Activated CD4-positive, alpha-beta T cell treated with anti-CD3 and anti-CD28 coated beads for 48 hours (primary cell): ENCODE measurements around the gene SLC1A2.

ENCODE experiments used
- DNase-seq: peaks from one replicate; pipeline ENCODE4 v3.0.0-alpha.2; 2020

The SLC1A2 gene

DNA sequence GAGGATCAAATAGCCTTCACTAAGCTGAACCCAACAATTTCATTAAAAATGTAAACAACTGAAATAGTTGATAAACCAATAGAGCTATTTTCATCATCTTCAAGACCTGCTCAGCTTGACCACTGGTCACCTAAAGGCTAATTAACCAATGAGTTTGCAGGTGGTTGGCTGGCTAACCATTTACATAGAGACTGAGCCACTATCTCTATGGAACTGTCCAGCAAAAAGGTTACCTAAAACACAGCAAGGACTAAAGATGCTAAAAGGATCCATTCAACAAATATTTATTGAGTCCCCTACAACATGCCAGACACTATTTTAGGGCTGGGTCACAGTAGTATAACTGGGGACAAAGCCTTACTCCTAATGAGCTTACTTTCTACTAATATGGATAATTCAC, 156.6 kb downstream of the SLC1A2 start:
- no peak for DNase-seq

DNA sequence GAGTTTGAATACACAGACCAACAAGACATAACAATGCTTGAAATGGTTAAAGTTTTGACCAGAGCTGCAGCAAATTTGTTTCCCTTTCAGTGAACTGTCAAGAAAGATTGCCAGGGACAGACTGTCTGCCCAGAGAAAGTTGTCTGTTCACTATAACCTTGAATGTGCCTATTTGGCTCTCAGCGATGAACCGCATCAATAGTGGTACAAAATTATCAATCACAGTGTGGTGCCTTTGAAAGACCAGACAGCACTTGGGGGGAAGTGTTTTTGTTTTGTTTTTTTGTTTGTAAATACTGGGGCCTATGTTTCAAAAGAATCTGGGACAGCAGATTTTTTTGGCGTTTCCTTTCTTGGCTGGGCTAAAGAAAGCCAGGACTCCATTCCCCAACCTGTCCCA, 157.3 kb downstream of the SLC1A2 start:
- DNase-seq = no peak

DNA sequence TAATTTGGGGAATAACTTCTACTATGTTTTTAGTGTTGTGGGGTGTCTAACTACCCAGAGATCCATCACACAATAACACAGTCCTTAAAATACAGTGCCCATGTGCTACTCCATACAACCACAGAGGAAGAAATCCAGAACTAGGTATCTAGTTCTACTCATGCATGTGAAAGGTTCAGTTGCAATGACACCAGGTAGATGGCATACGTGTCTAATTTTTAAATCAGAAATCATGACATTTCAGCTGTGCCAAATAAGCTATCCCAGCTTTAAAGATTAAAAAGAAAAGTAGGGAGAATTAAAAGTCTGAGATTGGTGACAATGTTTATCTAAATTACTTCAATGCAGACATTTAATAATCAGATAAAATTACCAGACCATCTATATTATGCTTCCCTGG, 158.2 kb downstream of the SLC1A2 start:
- DNase-seq = no peak

DNA sequence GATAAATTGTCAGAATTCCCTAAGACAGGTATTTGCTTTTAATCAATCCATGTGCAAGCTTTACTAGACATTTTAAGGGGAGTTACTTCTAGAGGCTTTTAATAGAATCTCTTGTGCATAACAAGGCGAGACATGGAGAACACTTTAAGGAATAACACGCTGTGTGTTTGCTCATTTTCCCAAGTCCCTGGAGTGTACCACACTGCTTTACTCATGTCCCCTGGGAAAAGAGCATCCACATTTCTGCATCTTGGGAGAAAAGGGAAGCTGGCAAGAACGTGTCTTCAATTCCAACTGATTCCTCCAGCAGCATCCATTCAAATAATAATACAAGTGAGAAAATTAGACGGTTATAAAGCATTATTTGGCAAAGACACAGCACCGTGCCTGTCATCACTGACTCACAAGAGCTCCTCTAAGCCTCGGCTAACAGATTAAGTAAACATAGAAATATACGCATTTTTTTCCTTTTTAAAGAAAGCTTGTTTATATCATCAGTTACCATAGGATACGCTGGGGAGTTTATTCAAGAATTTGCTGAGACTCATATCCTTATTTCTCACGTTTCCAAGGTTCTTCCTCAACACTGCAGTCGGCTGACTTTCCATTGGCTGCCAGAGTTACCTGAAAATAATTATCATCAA, 158.9 kb downstream of the SLC1A2 start:
- no peak for DNase-seq

- DNase-seq = no peak
Measured at GRCh38 chr11:35259529-35259928, 159.8 kb downstream of the SLC1A2 start.

DNA sequence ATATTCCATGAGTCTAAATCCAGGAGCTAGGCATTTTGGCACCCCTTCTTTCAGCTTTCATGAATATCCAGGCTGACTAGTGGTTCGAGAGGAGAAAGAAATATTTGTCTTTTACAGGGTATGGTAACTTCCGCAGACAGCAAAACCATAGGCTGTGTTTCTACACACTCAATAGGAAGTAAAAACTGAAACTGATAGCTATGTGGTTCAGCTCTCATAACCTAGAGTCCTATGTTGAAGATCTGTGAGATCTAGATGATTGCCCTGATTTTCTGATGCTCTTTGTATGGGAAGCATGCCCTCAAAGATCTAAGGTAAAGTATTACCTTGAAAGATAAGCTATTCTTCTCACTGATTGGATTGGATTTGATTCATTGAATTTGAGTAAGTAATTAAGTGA, 162.1 kb downstream of the SLC1A2 start:
- no peak for DNase-seq

DNA sequence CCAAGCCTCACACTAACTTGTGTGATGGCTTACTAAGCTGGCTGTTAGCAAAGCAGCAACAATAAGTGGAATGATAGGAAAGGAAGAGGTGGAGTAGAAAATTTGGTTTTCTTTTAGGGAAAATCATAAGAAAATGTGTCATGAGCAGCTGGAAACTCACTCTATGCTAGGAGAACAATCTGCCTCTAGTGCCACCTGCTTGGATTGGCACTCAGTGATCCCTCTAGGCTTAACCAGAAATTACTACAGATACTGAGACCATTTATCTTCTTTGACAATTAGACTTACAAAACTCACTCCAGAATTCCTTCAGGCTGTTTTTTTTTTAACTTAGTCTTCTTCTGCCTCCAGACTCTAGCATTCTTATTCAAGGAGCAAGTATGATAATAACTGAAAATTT, 163.1 kb downstream of the SLC1A2 start:
- DNase-seq = no peak

DNA sequence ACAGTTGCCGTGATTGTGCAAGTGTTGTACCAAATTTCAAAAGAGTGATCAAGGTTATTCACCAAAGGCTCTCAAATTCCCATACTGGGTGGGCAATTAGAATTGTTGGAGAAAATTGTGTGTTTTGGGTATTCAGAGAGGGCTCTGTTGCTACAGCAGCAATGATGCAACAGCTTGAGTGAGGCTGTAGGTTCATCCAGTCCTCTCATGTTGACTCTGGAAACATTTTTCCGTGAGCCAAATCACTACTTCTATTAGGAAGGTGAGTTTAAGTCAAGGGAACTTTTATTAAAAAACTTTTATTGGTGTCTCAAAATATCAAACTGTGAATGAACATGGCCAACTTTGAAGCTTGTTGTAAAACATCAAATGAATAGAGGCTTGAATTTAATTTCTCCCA, 163.8 kb downstream of the SLC1A2 start:
- no peak for DNase-seq

- DNase-seq = no peak
Measured at GRCh38 chr11:35253237-35253636, 166.1 kb downstream of the SLC1A2 start.

DNA sequence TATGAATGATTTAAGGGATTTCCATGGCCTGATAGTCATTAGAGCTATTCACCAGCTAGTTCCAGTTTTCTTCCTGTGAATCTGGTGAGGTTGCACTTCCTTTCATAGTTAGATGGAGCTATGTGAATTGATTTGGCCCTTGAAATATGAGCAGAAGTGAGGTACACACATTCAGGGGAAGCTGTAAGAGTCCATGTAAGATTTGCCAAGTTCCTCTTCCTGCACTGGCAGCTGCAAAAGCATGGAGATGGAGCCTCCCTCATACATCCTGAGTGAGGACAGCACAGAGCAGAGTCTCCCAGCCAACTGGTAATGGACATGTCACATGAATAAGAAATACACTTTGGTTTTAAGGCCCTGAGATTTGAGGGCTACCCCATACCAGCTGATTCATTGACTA, 168.7 kb downstream of the SLC1A2 start:
- no peak for DNase-seq

GRCh38 chr11:35250192-35250591, 169.2 kb downstream of the SLC1A2 start:
- no peak for DNase-seq

DNA sequence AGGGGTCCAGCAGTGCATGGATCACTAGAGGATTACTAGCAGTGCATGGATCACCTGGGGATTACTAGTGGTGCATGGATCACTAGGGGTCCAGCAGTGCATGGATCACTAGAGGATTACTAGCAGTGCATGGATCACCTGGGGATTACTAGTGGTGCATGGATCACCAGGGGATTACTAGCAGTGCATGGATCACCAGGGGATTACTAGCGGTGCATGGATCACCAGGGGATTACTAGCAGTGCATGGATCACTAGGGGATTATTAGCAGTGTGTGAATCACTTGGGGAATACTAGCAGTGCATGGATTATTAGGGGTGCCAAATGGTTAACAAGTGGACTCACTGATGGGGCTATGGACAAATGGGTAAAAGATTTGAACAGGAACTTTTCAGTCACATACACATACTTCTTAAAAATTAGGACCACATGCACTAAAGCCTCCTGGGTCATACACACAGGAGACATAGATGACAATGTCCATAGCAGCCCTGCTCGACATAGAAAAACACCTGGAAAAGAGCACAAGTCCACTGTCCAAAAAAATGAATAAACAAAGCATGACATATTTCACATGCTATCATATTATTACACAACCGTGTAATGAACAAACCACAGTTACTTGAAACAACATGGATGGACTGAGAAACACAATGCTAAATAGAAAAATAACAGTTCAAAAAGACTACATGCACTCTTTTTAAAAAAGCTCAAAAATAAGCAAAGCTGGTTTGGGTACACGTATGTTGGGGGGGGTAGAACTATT, 170.6 kb downstream of the SLC1A2 start:
- DNase-seq = no peak

- DNase-seq = no peak
Measured at GRCh38 chr11:35247863-35248262, 171.5 kb downstream of the SLC1A2 start.

GRCh38 chr11:35247428-35247827, 171.9 kb downstream of the SLC1A2 start:
- peak; percentile 38 for DNase-seq

- no peak for DNase-seq
Measured at GRCh38 chr11:35246745-35247144, 172.6 kb downstream of the SLC1A2 start.

DNA sequence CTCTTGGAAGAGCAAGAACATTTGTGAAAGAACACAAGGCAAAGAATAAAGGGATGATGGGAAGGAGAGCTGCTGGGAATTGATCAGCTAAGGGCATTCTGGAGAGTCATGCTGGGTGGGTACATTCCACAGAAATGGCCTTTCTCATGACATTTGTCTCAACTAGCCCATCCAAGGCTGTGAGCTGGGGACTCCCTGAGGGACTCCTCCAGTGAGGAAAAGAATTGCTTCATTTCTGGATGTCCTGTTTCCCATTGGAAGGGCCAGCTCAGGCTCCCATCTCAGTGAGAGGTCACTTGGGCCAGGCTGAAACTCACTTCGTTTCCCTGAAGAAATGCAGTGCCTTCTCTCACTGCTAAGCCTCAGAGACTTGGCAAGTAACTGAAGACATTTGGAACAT, 173.6 kb downstream of the SLC1A2 start:
- DNase-seq = no peak

DNA sequence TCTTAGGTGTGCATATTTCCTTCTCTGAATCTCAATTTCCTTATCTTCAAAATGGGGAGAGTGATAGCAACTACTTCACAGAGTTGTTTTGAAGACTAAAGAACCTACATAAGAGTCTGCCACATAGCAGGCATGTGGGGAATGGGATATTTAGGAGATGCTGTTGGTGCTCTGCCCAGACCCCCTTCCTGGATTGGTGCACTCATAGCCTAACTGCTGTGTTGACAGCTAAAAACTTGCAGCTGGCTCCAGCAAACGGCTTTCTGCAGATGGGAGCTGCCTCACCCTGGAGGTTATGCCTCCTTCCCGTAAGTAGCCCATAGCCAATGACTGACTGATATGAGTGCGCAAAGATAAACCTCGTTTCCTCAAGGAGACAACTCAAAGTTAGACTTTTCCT, 174.3 kb downstream of the SLC1A2 start:
- DNase-seq = no peak

DNA sequence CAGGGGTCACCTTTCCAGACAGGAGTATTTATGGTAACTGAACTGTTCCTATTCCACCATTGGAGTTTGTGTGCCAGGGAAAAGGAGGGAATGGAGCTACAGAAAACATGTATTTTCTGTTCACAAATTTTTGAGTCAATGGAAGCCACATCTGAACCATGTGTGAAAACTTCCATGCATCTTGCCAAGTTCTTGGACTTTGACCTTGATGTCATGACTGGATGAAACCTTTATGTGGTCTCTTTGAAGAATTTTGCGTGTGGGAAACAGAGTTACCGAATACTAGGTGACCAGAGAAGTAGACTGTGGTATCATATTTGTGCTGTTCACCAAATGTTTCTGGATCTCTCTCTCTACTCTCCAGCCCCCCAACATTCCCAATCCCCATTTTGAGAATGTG, 175.6 kb downstream of the SLC1A2 start:
- no peak for DNase-seq

DNA sequence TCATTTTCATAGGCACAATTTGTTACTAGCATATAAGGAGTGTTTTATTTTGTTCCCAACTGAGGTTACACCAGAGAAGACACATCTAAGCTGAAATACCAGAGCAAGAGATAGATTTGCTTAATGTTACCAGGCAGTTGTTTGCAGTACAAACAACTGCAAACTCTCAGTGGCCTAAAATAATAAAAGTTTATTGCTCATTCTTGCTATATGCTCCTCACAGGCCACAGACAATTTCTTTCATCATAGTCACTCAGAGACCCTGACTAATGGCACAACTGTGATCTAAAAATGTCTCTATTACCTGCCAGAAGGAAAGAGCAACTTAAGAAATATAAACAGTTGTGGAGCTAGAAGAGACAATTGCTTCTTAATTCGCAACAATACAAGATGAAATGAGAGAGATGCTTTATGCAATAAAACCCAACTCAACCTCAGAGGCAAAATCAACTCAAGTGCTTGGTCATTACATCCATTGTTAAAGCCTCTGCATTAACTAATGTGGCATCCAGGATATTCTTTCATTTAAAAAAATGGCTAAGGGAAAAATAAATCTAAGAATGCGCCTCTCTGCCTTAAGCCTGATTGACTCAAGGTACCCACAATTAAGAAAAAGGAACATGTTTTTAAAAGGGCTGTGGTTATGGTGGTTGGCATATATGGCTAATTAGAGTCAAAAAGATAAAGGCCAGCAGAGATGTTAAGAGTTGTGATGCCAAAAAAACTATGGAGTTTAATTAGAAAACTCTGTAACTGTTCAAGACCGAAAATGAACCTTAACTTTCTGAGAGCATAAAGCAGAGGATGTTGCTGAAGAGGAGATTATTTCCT, 176.7 kb downstream of the SLC1A2 start:
- DNase-seq = no peak

DNA sequence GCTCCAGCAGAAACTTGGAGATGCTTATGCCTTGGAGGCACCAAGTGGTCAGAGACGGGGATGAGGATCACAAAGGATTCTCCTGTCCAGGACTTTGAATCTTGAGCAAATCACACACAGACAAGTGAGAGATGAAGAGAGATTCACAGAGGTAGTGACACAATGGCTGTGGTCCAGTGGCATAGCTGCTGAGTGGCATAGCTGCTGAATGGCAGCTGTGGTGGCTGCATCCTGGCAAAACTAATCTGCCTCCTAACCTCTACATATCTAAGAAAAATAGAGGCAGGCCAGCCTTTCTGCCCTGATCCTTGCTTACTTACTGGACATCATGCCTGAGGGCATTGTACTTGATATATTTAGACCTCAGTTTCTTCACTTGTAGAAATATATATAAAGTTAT, 177.8 kb downstream of the SLC1A2 start:
- no peak for DNase-seq

GRCh38 chr11:35241083-35241482, 178.3 kb downstream of the SLC1A2 start:
- DNase-seq = no peak

DNA sequence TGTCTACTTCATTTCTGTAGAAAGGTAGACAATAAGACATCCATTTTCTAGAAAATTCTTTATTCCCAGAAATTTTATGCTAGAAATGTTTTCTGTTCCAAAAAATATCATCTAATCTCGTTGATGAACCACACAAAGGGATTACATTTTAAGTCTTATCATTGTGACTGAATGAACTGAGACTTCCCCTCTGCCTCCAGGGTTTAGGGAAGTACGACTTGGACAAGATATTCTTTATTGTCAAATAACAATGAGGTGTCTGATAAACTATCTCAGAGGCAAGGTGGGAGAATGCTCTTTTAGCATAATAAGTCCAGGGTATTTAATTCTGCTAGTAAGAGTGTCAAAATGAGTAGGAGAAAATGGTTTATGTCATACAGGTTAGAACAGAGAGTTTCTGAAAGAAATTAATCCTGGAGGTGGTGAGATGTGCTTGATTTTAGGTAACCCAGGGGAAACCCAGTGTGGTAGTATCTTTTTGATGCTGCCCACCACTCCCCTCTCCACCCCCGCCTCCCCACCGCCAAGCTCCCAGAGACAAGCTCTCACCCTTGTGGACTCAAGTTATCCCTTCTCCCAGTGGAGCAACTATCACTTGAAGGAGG, 179.8 kb downstream of the SLC1A2 start:
- DNase-seq = no peak

- DNase-seq = no peak
Measured at GRCh38 chr11:35238882-35239281, 180.5 kb downstream of the SLC1A2 start.
